Endometrium (tissue), 2 donors: ENCODE measurements around the gene SZT2.

ENCODE experiments used
- FAIRE-seq: peaks from 2 replicates; lab custom pipeline; 2012; peaks lifted over from hg19 to GRCh38; lab: Jason Lieb, UNC
- donor health status: control.
- donor health status: control.

The SZT2 gene

GRCh38 chr1:43423672-43424550 is 34.2 kb downstream of the SZT2 start:
- FAIRE-seq = no peak

GRCh38 chr1:43425045-43425444 is 35.3 kb downstream of the SZT2 start:
- no peak for FAIRE-seq

DNA sequence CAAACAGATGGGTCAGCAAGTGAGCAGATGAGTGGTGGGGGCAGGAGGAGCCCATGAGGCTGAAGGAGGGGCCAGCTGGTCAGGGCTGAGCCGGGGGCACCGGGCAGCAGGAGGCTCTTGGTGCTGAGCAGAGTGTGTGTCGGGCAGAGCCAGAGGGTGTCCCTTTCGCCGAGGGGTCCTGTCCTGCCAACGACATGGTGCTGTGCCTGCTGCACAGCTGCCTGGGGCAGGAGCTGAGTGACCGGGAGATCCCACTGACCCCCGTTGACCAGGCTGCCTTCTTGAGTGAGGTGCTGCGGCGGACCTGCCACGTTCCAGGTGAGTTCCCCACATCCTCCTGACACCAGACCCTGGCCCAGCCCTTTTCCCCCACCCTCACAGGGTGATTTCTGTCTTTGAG is 36.5 kb downstream of the SZT2 start:
- FAIRE-seq = no peak

DNA sequence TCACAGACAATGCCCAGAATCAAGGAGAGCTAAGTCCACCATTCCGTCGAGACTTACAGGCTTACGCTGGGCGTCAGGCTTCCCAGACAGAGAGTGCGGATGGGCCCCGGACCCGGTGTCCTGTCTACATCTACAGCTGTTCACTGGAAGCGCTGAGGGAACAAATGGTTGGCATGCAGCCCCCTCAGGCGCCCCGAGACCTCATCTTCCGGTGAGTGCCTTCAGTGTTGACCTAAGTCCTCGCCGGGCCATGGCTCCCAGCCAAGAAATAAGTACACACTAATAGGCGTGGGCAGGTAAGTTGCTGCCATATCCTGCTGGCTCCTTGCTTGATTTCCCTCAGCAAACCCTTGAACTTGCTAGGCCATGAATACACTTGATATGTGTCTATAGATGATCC is 37.8 kb downstream of the SZT2 start:
- no peak for FAIRE-seq

GRCh38 chr1:43427941-43428340 is 38.2 kb downstream of the SZT2 start:
- FAIRE-seq = no peak

DNA sequence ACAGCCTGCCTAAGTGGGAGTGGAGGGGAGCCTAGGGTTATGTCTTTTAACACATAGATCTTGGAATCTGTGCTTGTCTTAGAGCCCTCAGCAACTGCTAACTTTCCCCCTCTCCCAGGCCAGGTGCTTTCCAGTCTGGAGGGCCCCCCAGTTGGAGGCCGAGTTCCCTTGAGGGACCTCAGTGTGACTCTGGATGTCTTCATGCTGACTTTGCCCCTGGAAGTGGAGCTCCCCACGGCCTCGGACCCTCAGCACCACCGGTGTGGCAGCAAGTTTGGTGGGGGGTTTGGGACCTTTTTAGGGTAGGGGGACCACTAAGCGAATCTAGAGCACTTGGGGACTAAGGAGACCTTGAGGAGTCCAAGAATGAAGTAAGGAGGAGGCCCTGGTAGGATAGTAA is 41.1 kb downstream of the SZT2 start:
- FAIRE-seq = no peak

DNA sequence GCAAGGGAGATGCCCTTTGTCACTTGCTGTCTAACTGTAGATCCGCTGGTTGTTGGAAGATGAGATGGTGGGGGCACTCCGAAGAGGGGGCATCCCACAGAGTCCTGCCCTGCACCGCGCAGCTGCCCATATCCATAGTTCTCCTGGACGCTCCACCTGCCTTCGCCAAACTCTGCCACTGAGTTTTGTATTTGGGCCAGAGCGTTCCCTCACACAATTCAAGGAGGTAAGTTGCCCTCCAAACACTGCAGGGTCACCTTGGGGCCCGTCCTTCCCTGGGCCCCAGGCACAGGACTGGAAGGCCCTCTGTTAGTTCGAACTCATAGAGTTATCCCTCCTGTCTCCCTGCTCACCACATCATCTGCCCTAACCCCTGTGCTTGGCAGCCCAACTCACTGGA is 42.0 kb downstream of the SZT2 start:
- FAIRE-seq = no peak

GRCh38 chr1:43432171-43432860 is 42.6 kb downstream of the SZT2 start:
- FAIRE-seq = no peak

- no peak for FAIRE-seq
Observed at GRCh38 chr1:43432907-43433306, 43.2 kb downstream of the SZT2 start.

DNA sequence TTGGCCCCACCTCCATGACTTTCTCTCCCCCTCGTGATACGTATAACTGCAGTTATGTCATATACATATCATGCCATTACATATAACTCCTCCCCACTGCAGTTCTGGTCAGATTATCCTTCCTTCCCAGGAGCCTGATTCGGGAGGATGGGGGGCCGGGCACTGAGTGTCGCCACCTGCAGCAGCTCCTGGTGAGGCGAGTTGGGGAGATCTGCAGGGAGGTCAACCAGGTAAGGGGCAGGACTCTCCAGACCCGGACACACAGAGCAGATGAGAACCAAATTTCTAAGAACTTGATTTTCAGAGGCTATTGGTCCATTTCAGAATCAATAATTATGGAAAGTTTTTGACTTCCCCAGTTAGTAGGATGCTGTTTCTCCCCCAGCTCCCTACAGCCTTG is 44.6 kb downstream of the SZT2 start:
- no peak for FAIRE-seq

- no peak for FAIRE-seq
Observed at GRCh38 chr1:43435146-43436145, 45.7 kb downstream of the SZT2 start.

- no peak for FAIRE-seq
Observed at GRCh38 chr1:43436371-43436770, 46.7 kb downstream of the SZT2 start.

GRCh38 chr1:43437031-43437973 is 47.6 kb downstream of the SZT2 start:
- no peak for FAIRE-seq

DNA sequence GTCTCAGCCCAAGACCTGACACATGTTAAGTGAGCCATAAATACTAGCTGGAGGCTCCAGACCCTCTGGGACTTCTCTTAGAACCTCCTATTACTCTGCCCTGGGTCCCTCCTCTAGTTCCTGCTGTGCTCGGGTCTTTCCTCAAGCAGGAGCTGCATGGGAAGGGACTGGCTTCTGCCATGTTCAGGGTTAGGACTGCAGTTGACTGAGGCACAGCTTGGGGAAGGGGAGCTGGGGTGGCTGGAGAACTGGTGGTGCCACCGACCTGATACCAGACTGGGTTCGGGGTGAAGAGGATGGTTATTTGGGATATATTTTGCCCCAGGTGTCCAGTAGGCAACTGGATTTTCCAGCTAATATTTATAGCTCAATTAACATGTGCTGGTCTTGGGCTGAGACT is 48.3 kb downstream of the SZT2 start:
- FAIRE-seq = no peak

- no peak for FAIRE-seq
Observed at GRCh38 chr1:43438576-43438952, 48.9 kb downstream of the SZT2 start.

GRCh38 chr1:43438953-43439581 is 49.4 kb downstream of the SZT2 start:
- no peak for FAIRE-seq

GRCh38 chr1:43439781-43440180 is 50.1 kb downstream of the SZT2 start:
- FAIRE-seq = no peak

DNA sequence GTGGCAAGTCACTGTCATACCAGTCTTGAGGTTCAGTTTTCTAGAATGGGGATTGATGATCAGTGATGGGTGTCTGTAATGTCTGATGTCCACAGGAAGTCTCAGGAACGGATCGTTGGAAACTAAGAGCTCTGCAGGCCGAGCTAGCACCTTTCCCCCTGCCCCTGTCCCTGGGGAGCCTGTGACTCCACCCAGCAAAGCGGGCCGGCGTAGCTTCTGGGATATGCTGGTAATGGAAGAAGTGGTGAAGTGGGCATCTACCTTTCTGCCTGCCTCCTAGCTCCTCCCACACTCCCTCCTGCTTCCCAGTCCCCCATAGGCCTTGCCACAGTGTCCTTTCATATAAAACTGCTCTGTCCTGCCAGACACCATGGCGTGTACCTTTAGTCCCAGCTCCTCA is 50.7 kb downstream of the SZT2 start:
- no peak for FAIRE-seq

DNA sequence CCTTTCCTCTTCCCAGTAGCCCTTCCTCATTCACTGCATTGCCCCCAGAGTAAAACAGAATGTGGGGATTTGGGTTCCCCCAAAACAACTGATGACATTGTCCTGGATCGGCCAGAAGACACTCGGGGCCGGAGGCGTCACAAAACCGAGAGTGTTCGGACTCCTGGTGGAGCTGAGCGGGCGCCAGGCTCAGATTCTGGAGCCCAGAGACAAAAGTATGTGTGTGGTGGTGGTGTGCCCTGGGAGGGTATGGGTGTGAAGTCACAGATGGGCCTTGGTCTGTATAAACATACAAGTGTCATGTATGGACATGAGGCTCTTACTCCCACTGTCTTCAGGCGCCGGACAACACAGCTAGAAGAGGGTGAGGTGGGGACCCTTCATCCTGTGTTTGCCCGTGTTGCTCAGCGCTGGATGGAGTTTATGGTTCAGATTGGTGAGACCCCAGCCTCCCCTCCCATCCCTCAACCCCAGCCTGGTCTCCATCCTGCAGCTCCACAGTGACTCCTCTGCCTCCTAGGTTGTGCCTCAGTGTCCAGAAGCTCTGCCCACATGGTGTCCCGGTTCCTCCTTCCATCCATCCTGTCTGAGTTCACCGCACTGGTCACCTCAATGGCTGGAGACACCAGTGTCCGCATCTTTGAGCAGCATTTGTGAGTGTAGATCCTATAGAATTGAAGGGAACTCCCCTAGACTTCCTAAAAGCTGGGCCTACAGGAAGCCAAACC is 51.6 kb downstream of the SZT2 start:
- FAIRE-seq = no peak
